ENCODE measurements around the gene MAMSTR.

MAMSTR gene

GRCh38 chr19:48735031-48735615, 15.6 kb upstream of the MAMSTR start:
- Histone ChIP-seq H3K4me1 (ENCODE audit: low read depth, poor library complexity, severe bottlenecking) (peaks cover 9% of the 10 kb centered on the region), H3K4me3 (IDR thresholded peaks at IDR 0.05; ENCODE audit: insufficient read depth, low read depth, low read length) (no peak overlapping the region), H3K9ac (no peak overlapping the region), H4K20me1 (ENCODE audit: insufficient read depth) (no peaks in the 10 kb centered on the region), H3K79me2 (ENCODE audit: insufficient read depth, low read depth) (no peaks in the 10 kb centered on the region), H3K4me2 (no peak overlapping the region), H3K27ac (no peak overlapping the region), H2AFZ (ENCODE audit: low read depth) (no peak overlapping the region), H3K27me3 (ENCODE audit: insufficient read depth, low read depth) (peaks cover 47% of the 10 kb centered on the region), H3K36me3 (ENCODE audit: insufficient read depth) (no peaks in the 10 kb centered on the region)
- no peak for TF ChIP-seq CTCF (conservative IDR thresholded peaks at IDR 0.05; ENCODE audit: low read depth, low read length)

GRCh38 chr19:48734625-48735024, 15.1 kb upstream of the MAMSTR start:
- Histone ChIP-seq H3K36me3 (ENCODE audit: insufficient read depth) (no peaks in the 10 kb centered on the region), H3K4me1 (ENCODE audit: low read depth, poor library complexity, severe bottlenecking) (peaks cover 9% of the 10 kb centered on the region), H3K4me3 (IDR thresholded peaks at IDR 0.05; ENCODE audit: insufficient read depth, low read depth, low read length) (no peak overlapping the region), H3K9ac (no peak overlapping the region), H3K4me2 (no peak overlapping the region), H3K27ac (no peak overlapping the region), H4K20me1 (ENCODE audit: insufficient read depth) (no peaks in the 10 kb centered on the region), H2AFZ (ENCODE audit: low read depth) (no peak overlapping the region), H3K27me3 (ENCODE audit: insufficient read depth, low read depth) (peaks cover 48% of the 10 kb centered on the region), H3K79me2 (ENCODE audit: insufficient read depth, low read depth) (no peaks in the 10 kb centered on the region)
- no peak for TF ChIP-seq CTCF (conservative IDR thresholded peaks at IDR 0.05; ENCODE audit: low read depth, low read length)

- Histone ChIP-seq H3K27ac (no peak overlapping the region), H3K36me3 (ENCODE audit: insufficient read depth) (no peaks in the 10 kb centered on the region), H2AFZ (ENCODE audit: low read depth) (no peak overlapping the region), H3K9ac (no peak overlapping the region), H3K4me3 (IDR thresholded peaks at IDR 0.05; ENCODE audit: insufficient read depth, low read depth, low read length) (no peak overlapping the region), H4K20me1 (ENCODE audit: insufficient read depth) (no peaks in the 10 kb centered on the region), H3K4me2 (no peak overlapping the region), H3K79me2 (ENCODE audit: insufficient read depth, low read depth) (no peaks in the 10 kb centered on the region), H3K27me3 (ENCODE audit: insufficient read depth, low read depth) (peaks cover 62% of the 10 kb centered on the region), H3K4me1 (ENCODE audit: low read depth, poor library complexity, severe bottlenecking) (no peaks in the 10 kb centered on the region)
- TF ChIP-seq CTCF (conservative IDR thresholded peaks at IDR 0.05; ENCODE audit: low read depth, low read length), result no peak
Measured at GRCh38 chr19:48731452-48731851, 11.9 kb upstream of the MAMSTR start.

GRCh38 chr19:48728911-48729664, 9.6 kb upstream of the MAMSTR start:
- peaks cover 57% of the 10 kb centered on the region for H3K27me3 ChIP-seq (ENCODE audit: insufficient read depth, low read depth)
- no peaks in the 10 kb centered on the region for H3K4me1 ChIP-seq (ENCODE audit: low read depth, poor library complexity, severe bottlenecking)
- H3K27ac ChIP-seq, result no peak overlapping the region
- H4K20me1 ChIP-seq (ENCODE audit: insufficient read depth), result no peaks in the 10 kb centered on the region
- no peaks in the 10 kb centered on the region for H3K79me2 ChIP-seq (ENCODE audit: insufficient read depth, low read depth)
- H3K4me3 ChIP-seq (IDR thresholded peaks at IDR 0.05; ENCODE audit: insufficient read depth, low read depth, low read length), result no peak overlapping the region
- TF ChIP-seq CTCF (conservative IDR thresholded peaks at IDR 0.05; ENCODE audit: low read depth, low read length), result no peak
- H3K36me3 ChIP-seq (ENCODE audit: insufficient read depth), result no peaks in the 10 kb centered on the region
- H3K4me2 ChIP-seq, result no peak overlapping the region
- no peak overlapping the region for H2AFZ ChIP-seq (ENCODE audit: low read depth)
- H3K9ac ChIP-seq, result no peak overlapping the region

All from KMS-11 (cell line).